K562 (cell line): ENCODE results near the gene TFCP2. TPM values are rescaled to one million over a fixed set of nuclear protein-coding genes. Genes with fewer than 3 reads are reported as not detected.
A peak's percentile ranks its signal among the peaks of the same experiment; 100 is the strongest.

Experiments
- CHD1 ChIP-seq: fragments of 200-600 bp; sonication (generic); IDR thresholded peaks from one replicate; pipeline ENCODE4 v1.6.1; 2012; ENCODE audit warnings: mild to moderate bottlenecking, moderate library complexity, low read length, inconsistent platforms
- ETS2 ChIP-seq: IDR thresholded peaks from 2 replicates; pipeline ENCODE4 v1.6.1; 2016; ENCODE audit warnings: borderline replicate concordance, missing genetic modification characterization, mild to moderate bottlenecking, moderate library complexity, missing compliant biosample characterization; ENCODE audit not compliant: poor library complexity, severe bottlenecking
- FOXJ2 ChIP-seq: fragments of 200-800 bp; sonication (Bioruptor generic); IDR thresholded peaks from 2 replicates; pipeline ENCODE4 v1.6.1; 2016; ENCODE audit warnings: missing genetic modification characterization, missing compliant biosample characterization
- MCM2 ChIP-seq: fragments of 450-650 bp; IDR thresholded peaks from 2 replicates; pipeline ENCODE4 v1.6.1; 2017; ENCODE audit warnings: low read depth, mild to moderate bottlenecking
- MTA3 ChIP-seq: fragments of 450-650 bp; formaldehyde crosslinking; IDR thresholded peaks from 2 replicates; pipeline ENCODE4 v1.6.1; 2017; ENCODE audit warnings: mild to moderate bottlenecking, borderline replicate concordance
- NKRF ChIP-seq: fragments of 450-650 bp; IDR thresholded peaks from 2 replicates; pipeline ENCODE4 v1.6.1; 2016; ENCODE audit warnings: borderline replicate concordance
- SPI1 ChIP-seq: IDR thresholded peaks from 2 replicates; pipeline ENCODE4 v1.6.1; 2011; ENCODE audit warnings: low read depth, low read length, control low read depth, borderline replicate concordance
- ZFP30 ChIP-seq: fragments of 250-450 bp; sonication (Bioruptor Pico); IDR thresholded peaks from 2 replicates; pipeline ENCODE4 v1.8.0; 2022; ENCODE audit warnings: moderate library complexity, mild to moderate bottlenecking, inconsistent platforms, borderline replicate concordance
- ZNF121 ChIP-seq: sonication (generic); formaldehyde crosslinking; conservative IDR thresholded peaks from 2 replicates; pipeline ENCODE4 v1.8.0; 2022; ENCODE audit warnings: missing genetic modification reagents
- ZNF79 ChIP-seq: fragments of 250-450 bp; sonication (Bioruptor Pico); IDR thresholded peaks from 2 replicates; pipeline ENCODE4 v1.4.0; 2020; ENCODE audit warnings: low read depth, mild to moderate bottlenecking, moderate library complexity
- polyA plus RNA-seq, 8 experiments: library from polyadenylated mRNA; depleted of rRNA in 4 of 8; stranded (reverse) in 5 of 8; unstranded in 3 of 8; fragments of >200 nt; fragmentation: Nextera tagmentation in 2 of 8; fragmentation: Illumina TruSeq in 1 of 8; extraction: Ambion mirVana in 2 of 8; extraction: Trizol in 1 of 8; gene quantifications; 2 replicates each; pipeline versions ENCODE4 v1.2.1 to v1.2.3, GENCODE V29; 2011 to 2014; ENCODE audit warnings: inconsistent platforms in 1 of 8, missing spikeins in 1 of 8
- total RNA-seq, 7 experiments: library from RNA; depleted of rRNA in 6 of 7; stranded (reverse); fragments of >200 nt in 6 of 7; fragmentation: Illumina TruSeq in 2 of 7; extraction: Trizol in 2 of 7; gene quantifications; 2 replicates each; pipeline versions ENCODE4 v1.2.1 to v1.2.3, GENCODE V29; 2011 to 2021; ENCODE audit warnings: low replicate concordance in 1 of 7
- TF ChIP-seq, protein P1 (sequence below): fragments of 200-400 bp; formaldehyde crosslinking; IDR thresholded peaks from 2 replicates; pipeline ENCODE4 v1.6.1; 2017; ENCODE audit warnings: mild to moderate bottlenecking, low read depth, low read length, moderate library complexity
- TF ChIP-seq, protein P2 (sequence below): sonication (generic); formaldehyde crosslinking; IDR thresholded peaks from 2 replicates; pipeline ENCODE4 v1.8.0; 2022; ENCODE audit warnings: missing genetic modification reagents, mild to moderate bottlenecking, borderline replicate concordance
- TF ChIP-seq, protein P3 (sequence below): sonication (generic); formaldehyde crosslinking; IDR thresholded peaks from 2 replicates; pipeline ENCODE4 v1.8.0; 2022; ENCODE audit warnings: mild to moderate bottlenecking, missing genetic modification reagents
- TF ChIP-seq, protein P4 (sequence below), 2 experiments: fragments of 200-800 bp in 1 of 2; sonication (Bioruptor generic) in 1 of 2; sonication (generic) in 1 of 2; formaldehyde crosslinking in 1 of 2; IDR thresholded peaks in 1 of 2; conservative IDR thresholded peaks in 1 of 2; 2 replicates each; pipeline versions ENCODE4 v1.5.0 to v1.6.1; 2016 to 2020; ENCODE audit warnings: missing compliant biosample characterization in 1 of 2, missing genetic modification characterization in 1 of 2, missing genetic modification reagents in 1 of 2
- TF ChIP-seq, protein P5 (sequence below): sonication (generic); formaldehyde crosslinking; IDR thresholded peaks from 2 replicates; pipeline ENCODE4 v1.9.0; 2022; ENCODE audit warnings: mild to moderate bottlenecking, missing genetic modification reagents

The TFCP2 gene
- total and polyA plus RNA-seq, 9 of the 15 experiments (the other 6 are each of a cell fraction or from before 2014, with no cell fraction given): 8.0 to 38.9 (median 19.3) TPM

- TF ChIP-seq ZNF121 (CRISPR knock-in tag) (no peak), ZNF79 (CRISPR knock-in tag) (no peak), FOXJ2 (peak; percentile 42; the same call in 1 of the 2 replicates), MCM2 (no peak), ZFP30 (CRISPR knock-in tag) (no peak), SPI1 (no peak), ETS2 (no peak), CHD1 (no peak), NKRF (peak; percentile 59; the same call in 1 of the 2 replicates), MTA3 (peak; percentile 90; the same call in 1 of the 2 replicates)
- TF ChIP-seq, protein P1, sequence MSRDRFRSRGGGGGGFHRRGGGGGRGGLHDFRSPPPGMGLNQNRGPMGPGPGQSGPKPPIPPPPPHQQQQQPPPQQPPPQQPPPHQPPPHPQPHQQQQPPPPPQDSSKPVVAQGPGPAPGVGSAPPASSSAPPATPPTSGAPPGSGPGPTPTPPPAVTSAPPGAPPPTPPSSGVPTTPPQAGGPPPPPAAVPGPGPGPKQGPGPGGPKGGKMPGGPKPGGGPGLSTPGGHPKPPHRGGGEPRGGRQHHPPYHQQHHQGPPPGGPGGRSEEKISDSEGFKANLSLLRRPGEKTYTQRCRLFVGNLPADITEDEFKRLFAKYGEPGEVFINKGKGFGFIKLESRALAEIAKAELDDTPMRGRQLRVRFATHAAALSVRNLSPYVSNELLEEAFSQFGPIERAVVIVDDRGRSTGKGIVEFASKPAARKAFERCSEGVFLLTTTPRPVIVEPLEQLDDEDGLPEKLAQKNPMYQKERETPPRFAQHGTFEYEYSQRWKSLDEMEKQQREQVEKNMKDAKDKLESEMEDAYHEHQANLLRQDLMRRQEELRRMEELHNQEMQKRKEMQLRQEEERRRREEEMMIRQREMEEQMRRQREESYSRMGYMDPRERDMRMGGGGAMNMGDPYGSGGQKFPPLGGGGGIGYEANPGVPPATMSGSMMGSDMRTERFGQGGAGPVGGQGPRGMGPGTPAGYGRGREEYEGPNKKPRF: no peak
- TF ChIP-seq, protein P2, sequence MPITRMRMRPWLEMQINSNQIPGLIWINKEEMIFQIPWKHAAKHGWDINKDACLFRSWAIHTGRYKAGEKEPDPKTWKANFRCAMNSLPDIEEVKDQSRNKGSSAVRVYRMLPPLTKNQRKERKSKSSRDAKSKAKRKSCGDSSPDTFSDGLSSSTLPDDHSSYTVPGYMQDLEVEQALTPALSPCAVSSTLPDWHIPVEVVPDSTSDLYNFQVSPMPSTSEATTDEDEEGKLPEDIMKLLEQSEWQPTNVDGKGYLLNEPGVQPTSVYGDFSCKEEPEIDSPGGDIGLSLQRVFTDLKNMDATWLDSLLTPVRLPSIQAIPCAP (CRISPR knock-in tag): no peak
- TF ChIP-seq, protein P3, sequence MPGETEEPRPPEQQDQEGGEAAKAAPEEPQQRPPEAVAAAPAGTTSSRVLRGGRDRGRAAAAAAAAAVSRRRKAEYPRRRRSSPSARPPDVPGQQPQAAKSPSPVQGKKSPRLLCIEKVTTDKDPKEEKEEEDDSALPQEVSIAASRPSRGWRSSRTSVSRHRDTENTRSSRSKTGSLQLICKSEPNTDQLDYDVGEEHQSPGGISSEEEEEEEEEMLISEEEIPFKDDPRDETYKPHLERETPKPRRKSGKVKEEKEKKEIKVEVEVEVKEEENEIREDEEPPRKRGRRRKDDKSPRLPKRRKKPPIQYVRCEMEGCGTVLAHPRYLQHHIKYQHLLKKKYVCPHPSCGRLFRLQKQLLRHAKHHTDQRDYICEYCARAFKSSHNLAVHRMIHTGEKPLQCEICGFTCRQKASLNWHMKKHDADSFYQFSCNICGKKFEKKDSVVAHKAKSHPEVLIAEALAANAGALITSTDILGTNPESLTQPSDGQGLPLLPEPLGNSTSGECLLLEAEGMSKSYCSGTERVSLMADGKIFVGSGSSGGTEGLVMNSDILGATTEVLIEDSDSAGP (CRISPR knock-in tag): peak; percentile 89
- TF ChIP-seq, protein P4, sequence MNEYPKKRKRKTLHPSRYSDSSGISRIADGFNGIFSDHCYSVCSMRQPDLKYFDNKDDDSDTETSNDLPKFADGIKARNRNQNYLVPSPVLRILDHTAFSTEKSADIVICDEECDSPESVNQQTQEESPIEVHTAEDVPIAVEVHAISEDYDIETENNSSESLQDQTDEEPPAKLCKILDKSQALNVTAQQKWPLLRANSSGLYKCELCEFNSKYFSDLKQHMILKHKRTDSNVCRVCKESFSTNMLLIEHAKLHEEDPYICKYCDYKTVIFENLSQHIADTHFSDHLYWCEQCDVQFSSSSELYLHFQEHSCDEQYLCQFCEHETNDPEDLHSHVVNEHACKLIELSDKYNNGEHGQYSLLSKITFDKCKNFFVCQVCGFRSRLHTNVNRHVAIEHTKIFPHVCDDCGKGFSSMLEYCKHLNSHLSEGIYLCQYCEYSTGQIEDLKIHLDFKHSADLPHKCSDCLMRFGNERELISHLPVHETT (CRISPR knock-in tag; conservative IDR thresholded peaks at IDR 0.05 in 1 of 2, IDR thresholded peaks at IDR 0.05 in 1 of 2): peak in 1 of 2 experiments; percentile 62; a peak in 1 of 4 replicates
- TF ChIP-seq, protein P5, sequence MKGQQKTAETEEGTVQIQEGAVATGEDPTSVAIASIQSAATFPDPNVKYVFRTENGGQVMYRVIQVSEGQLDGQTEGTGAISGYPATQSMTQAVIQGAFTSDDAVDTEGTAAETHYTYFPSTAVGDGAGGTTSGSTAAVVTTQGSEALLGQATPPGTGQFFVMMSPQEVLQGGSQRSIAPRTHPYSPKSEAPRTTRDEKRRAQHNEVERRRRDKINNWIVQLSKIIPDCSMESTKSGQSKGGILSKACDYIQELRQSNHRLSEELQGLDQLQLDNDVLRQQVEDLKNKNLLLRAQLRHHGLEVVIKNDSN (CRISPR knock-in tag): no peak
Measured at GRCh38 chr12:51047655-51048540, 125.0 kb downstream of the TFCP2 start, which contains the start of gene LETMD1 (continued).
